Measurements from ENCODE around the gene AHSA1. TPM values are rescaled to one million over a fixed set of nuclear protein-coding genes. Genes with fewer than 3 reads are reported as not detected.

AHSA1 gene
- total and polyA plus RNA-seq, 12 donors: 88.2 to 247 (median 166) TPM

- TF ChIP-seq CTCF (IDR thresholded peaks at IDR 0.05): no peak
- Histone ChIP-seq H3K4me3 (no peak overlapping the region), H3K4me1 (no peaks in the 10 kb centered on the region), H3K9me3 (no peaks in the 10 kb centered on the region), H3K27ac (no peak overlapping the region), H3K36me3 (no peaks in the 10 kb centered on the region), H3K27me3 (no peaks in the 10 kb centered on the region)
- ATAC-seq (no peak), DNase-seq (no peak)
- intact Hi-C loops (cut with DNase I): no loop called here
- WGBS, 2 donors: 88 to 92% methylated on average over 7 of the region's 7 CpGs
Observed at GRCh38 chr14:77485901-77486678, 28.2 kb downstream of the AHSA1 start.

DNA sequence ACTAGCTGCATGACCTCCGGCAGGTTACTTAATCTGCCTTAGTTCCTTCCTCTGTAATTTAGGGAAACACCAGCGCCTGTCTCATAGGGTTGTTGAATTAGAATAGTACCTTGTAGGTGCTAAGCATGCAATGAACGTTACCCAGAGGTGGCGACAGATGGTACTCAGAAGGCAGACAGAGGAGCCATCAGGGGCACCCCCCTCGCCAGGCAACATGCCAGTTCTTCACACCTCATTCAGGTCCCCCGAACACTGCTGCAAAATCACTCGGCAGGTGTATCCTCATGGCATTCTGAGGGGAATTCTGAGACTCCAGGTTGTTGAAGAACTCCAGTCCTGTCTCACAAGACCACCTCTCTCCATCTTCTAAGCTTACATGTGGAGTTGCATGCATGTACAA is 30.7 kb downstream of the AHSA1 start:
- no peak overlapping the region for H3K4me3 ChIP-seq
- TF ChIP-seq CTCF (IDR thresholded peaks at IDR 0.05): no peak
- intact Hi-C loops (cut with DNase I): no loop called here
- no peaks in the 10 kb centered on the region for H3K36me3 ChIP-seq
- 81% methylated on average over 7 of the region's 7 CpGs for WGBS, 2 donors
- no peaks in the 10 kb centered on the region for H3K4me1 ChIP-seq
- H3K27me3 ChIP-seq: no peaks in the 10 kb centered on the region
- ATAC-seq (no peak), DNase-seq (no peak)
- H3K9me3 ChIP-seq: no peaks in the 10 kb centered on the region
- no peak overlapping the region for H3K27ac ChIP-seq

GRCh38 chr14:77489041-77489440 is 31.1 kb downstream of the AHSA1 start:
- no peak for TF ChIP-seq CTCF (IDR thresholded peaks at IDR 0.05)
- H3K9me3 ChIP-seq: no peaks in the 10 kb centered on the region
- no peak overlapping the region for H3K27ac ChIP-seq
- no peaks in the 10 kb centered on the region for H3K36me3 ChIP-seq
- DNase-seq (no peak), ATAC-seq (no peak)
- intact Hi-C loops (cut with DNase I): no loop called here
- no peaks in the 10 kb centered on the region for H3K27me3 ChIP-seq
- WGBS, 2 donors: 91 to 95% methylated on average over 6 of the region's 6 CpGs
- no peak overlapping the region for H3K4me3 ChIP-seq
- H3K4me1 ChIP-seq: no peaks in the 10 kb centered on the region

GRCh38 chr14:77490347-77490986 is 32.6 kb downstream of the AHSA1 start:
- Histone ChIP-seq H3K4me3 (no peak overlapping the region), H3K27ac (no peak overlapping the region), H3K9me3 (no peaks in the 10 kb centered on the region), H3K36me3 (no peaks in the 10 kb centered on the region), H3K4me1 (peaks cover 0 to 6% (median 0%) of the 10 kb centered on the region in 9 donors), H3K27me3 (no peaks in the 10 kb centered on the region)
- 86 to 91% methylated on average over 8 of the region's 8 CpGs for WGBS, 2 donors
- ATAC-seq (no peak), DNase-seq (no peak)
- no peak for TF ChIP-seq CTCF (IDR thresholded peaks at IDR 0.05)
- intact Hi-C loops (cut with DNase I): no loop called here

All from heart right ventricle (tissue), 16 donors.